Gastrocnemius medialis (tissue), 4 donors: ENCODE results near the gene MTMR12. TPM values are rescaled to one million over a fixed set of nuclear protein-coding genes. Genes with fewer than 3 reads are reported as not detected.
"Not testable (repeated sequence)": the region's sequence is repeated elsewhere in the genome, so short reads cannot be mapped to it uniquely, and the experiment has no call there.

ENCODE experiments used
- ATAC-seq, 2 donors: fragments of 150-250 bp; one replicate each; pipeline ENCODE4 v1.9.1; 2016
- DNase-seq, 2 donors: peaks; one replicate each; pipeline ENCODE4 v3.0.0-alpha.2; 2019
- H3K27ac ChIP-seq, 4 donors: fragments of 200-600 bp; sonication (generic); 1 replicate in 1 of 4; 2 replicates in 3 of 4; pipeline ENCODE4 v1.5.1; 2016 to 2018; ENCODE audit warnings: mild to moderate bottlenecking in 2 of 4, moderate library complexity in 1 of 4
- H3K27me3 ChIP-seq, 3 donors: fragments of 200-600 bp; sonication (generic) in 2 of 3; 1 replicate in 1 of 3; 2 replicates in 2 of 3; pipeline versions ENCODE4 v1.5.1 to v1.6.0; 2016 to 2019; ENCODE audit warnings: mild to moderate bottlenecking in 1 of 3, moderate library complexity in 1 of 3
- H3K36me3 ChIP-seq, 2 donors: fragments of 200-600 bp; sonication (generic) in 1 of 2; one replicate each; pipeline ENCODE4 v1.5.1; 2017 to 2018
- H3K4me1 ChIP-seq, 2 donors: fragments of 200-600 bp; sonication (generic) in 1 of 2; one replicate each; pipeline ENCODE4 v1.5.1; 2016 to 2017; ENCODE audit warnings: mild to moderate bottlenecking in 2 of 2
- H3K4me3 ChIP-seq, 4 donors: fragments of 200-600 bp; sonication (generic) in 3 of 4; 1 replicate in 1 of 4; 2 replicates in 3 of 4; pipeline ENCODE4 v1.5.1; 2016 to 2019; ENCODE audit warnings: mild to moderate bottlenecking in 2 of 4
- H3K9me3 ChIP-seq, 3 donors: fragments of 200-600 bp; sonication (generic) in 2 of 3; 1 replicate in 1 of 3; 2 replicates in 2 of 3; pipeline ENCODE4 v1.5.1; 2016 to 2019
- POLR2A ChIP-seq, 2 donors: fragments of 450-650 bp; IDR thresholded peaks; one replicate each; pipeline ENCODE4 v1.6.1; 2017; ENCODE audit warnings: antibody characterized with exemption in 2 of 2, mild to moderate bottlenecking in 2 of 2, moderate library complexity in 2 of 2
- in situ Hi-C, 4 donors: fragments of 200-750 bp; cut with MboI; loops; one replicate each; pipeline versions ENCODE4 v1.15.0 to v1.8.0; 2017; ENCODE audit warnings: low sequenced_read_pairs in 4 of 4
- intact Hi-C: fragments of 100-400 bp; cut with DNase I; formaldehyde crosslinking; loops from one replicate; pipeline ENCODE4 v1.15.1; 2023; ENCODE audit warnings: low total_unique reads
- total RNA-seq, 4 donors: library from RNA; depleted of rRNA; stranded (reverse); fragments of >200 nt; gene quantifications; one replicate each; pipeline versions ENCODE4 v1.1.0 to v1.2.3, GENCODE V29; 2016
- TF ChIP-seq, protein P1 (sequence below), 5 experiments: fragments of 450-650 bp in 3 of 5; fragments of 200-600 bp in 2 of 5; sonication (generic) in 2 of 5; IDR thresholded peaks in 4 of 5; conservative IDR thresholded peaks in 1 of 5; 1 replicate in 4 of 5; 2 replicates in 1 of 5; pipeline ENCODE4 v1.5.1; 2016 to 2019; ENCODE audit warnings: antibody characterized with exemption in 5 of 5, mild to moderate bottlenecking in 3 of 5, moderate library complexity in 3 of 5

The MTMR12 gene
- total RNA-seq, 4 donors from 2014 or later: 6.4 to 11.5 (median 10.6) TPM

DNA sequence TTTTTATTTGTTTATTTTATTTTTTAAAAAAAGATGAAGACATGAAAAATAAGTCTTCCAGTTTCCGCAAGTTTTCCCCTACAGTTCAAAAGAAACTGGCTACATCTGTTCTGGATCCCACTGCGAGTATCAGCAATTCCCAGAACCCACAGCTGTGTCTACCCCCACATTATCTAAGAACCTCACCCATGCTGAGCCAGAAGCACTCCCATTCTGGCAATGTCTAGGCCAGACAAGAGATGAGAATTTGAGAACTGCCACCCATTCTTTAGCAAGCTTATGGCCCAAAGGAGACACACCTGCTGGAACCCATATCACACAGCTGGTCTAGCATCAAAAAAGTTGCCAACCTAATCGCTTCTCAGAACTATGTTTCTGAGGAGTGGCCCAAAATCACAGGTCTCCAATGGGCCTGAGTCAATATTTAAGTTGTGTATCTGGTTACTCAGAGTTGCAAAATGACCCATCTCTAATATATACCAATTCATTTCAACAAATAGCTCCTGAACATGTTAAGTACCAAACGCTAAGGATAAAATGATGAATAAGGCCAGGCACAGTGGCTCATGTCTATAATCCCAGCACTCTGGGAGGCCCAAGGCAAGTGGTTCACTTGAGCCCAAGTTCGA, 27.1 kb downstream of the MTMR12 start:
- ATAC-seq (no peak), DNase-seq (no peak)
- H3K4me1 ChIP-seq: peaks cover 0 to 8% of the 10 kb centered on the region in 2 donors
- in situ Hi-C loops (no loop called here), intact Hi-C loops (no loop called here)
- no peak overlapping the region for H3K4me3 ChIP-seq
- no peak overlapping the region for H3K27ac ChIP-seq
- H3K36me3 ChIP-seq: no peaks in the 10 kb centered on the region
- H3K9me3 ChIP-seq: no peaks in the 10 kb centered on the region
- H3K27me3 ChIP-seq: no peaks in the 10 kb centered on the region
- TF ChIP-seq POLR2A (IDR thresholded peaks at IDR 0.05): no peak
- TF ChIP-seq, protein P1, sequence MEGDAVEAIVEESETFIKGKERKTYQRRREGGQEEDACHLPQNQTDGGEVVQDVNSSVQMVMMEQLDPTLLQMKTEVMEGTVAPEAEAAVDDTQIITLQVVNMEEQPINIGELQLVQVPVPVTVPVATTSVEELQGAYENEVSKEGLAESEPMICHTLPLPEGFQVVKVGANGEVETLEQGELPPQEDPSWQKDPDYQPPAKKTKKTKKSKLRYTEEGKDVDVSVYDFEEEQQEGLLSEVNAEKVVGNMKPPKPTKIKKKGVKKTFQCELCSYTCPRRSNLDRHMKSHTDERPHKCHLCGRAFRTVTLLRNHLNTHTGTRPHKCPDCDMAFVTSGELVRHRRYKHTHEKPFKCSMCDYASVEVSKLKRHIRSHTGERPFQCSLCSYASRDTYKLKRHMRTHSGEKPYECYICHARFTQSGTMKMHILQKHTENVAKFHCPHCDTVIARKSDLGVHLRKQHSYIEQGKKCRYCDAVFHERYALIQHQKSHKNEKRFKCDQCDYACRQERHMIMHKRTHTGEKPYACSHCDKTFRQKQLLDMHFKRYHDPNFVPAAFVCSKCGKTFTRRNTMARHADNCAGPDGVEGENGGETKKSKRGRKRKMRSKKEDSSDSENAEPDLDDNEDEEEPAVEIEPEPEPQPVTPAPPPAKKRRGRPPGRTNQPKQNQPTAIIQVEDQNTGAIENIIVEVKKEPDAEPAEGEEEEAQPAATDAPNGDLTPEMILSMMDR (IDR thresholded peaks at IDR 0.05 in 4 of 5, conservative IDR thresholded peaks at IDR 0.05 in 1 of 5): no peak

DNA sequence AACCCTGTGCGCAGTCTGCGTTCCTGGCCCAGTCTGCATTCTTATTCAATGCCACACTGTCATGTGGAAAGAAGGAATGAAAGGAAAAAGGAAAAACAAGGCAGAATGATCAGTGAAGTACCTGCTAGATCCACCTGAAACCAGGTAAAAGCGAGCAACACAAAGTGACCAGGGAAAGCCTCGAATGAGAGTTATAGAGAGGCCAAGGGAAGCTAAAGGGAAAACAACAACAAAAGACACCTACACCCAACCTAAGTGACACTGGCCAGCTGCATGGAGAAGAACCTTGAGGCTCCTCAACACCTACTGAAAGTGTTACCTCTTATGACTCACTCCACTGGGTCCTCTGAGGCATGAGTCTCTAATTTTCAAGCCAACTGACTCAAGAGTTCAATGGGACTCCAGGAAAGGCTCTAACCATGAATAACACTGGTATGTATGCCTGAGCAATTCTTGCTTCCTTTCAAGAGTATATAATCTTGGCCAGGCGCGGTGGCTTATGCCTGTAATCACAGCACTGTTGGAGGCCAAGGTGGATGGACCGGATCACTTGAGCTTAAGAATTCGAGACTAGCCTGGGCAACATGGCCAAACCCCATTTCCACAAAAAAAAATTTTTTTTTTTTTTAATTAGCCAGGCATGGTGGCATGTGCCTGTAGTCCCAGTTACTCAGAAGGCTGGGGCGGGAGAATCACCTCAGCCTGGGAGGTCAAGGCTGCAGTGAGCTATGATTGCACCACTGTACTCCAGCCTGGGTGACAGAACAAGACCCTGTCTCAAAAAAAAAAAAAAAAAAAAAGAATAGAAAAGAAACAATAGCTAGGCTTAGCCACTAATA, 29.0 kb downstream of the MTMR12 start:
- peak in 1 of 2 donors; percentile 53 for ATAC-seq
- peaks cover 0 to 11% of the 10 kb centered on the region in 2 donors for H3K4me1 ChIP-seq
- DNase-seq: no peak
- H3K4me3 ChIP-seq: no peak overlapping the region
- no peaks in the 10 kb centered on the region for H3K27me3 ChIP-seq
- intact Hi-C loops (no loop called here), in situ Hi-C loops (no loop called here)
- no peaks in the 10 kb centered on the region for H3K36me3 ChIP-seq
- TF ChIP-seq, protein P1 (IDR thresholded peaks at IDR 0.05 in 4 of 5, conservative IDR thresholded peaks at IDR 0.05 in 1 of 5): no peak
- TF ChIP-seq POLR2A (IDR thresholded peaks at IDR 0.05): no peak
- no peak overlapping the region for H3K27ac ChIP-seq
- H3K9me3 ChIP-seq: no peaks in the 10 kb centered on the region

DNA sequence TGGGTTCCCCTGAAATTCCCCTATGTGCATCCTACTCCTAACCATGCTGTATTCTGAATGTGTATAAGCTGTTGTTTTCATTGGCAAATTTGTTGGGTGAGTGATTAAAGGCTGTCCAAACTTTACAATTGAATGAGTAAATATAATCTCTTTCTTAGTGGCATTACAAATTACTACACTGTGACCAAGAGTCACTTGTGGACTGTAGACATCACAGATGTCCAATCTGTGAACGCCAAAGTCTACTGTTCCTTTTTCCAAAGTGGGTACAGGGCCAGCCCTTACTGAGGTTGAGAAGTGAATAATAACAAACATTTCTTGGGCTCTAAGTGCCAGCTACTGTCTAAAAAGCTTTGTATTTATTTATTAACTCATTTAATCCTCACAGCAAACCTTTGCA, 29.7 kb downstream of the MTMR12 start:
- intact Hi-C loops: no loop called here
- H3K4me3 ChIP-seq: no peak overlapping the region
- no peaks in the 10 kb centered on the region for H3K9me3 ChIP-seq
- no peaks in the 10 kb centered on the region for H3K36me3 ChIP-seq
- no peak for ATAC-seq
- H3K4me1 ChIP-seq: peaks cover 0 to 15% of the 10 kb centered on the region in 2 donors
- in situ Hi-C loops: no loop called here
- no peak for TF ChIP-seq POLR2A (IDR thresholded peaks at IDR 0.05)
- TF ChIP-seq, protein P1 (IDR thresholded peaks at IDR 0.05 in 4 of 5, conservative IDR thresholded peaks at IDR 0.05 in 1 of 5): no peak
- no peak for DNase-seq
- H3K27ac ChIP-seq: no peak overlapping the region
- H3K27me3 ChIP-seq: no peaks in the 10 kb centered on the region

DNA sequence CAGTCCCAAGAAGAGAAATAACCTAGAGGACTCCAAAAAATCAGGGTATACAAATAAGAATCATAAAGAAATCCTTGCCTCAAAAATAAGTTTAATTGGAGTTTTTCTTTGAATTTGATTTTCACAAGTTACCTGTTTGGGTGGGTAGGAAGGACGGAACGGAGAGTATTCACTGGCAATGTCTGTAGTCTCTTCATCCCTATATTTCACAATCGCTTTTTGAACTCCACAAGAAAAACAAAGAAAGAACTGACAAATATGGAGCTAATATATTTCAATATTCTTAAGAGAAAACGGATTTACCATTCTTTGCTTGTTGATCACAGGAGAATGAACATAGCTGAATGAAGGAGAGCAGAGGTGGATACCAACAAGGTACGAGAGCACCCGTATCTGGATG, 30.1 kb downstream of the MTMR12 start:
- Histone ChIP-seq H3K4me3 (no peak overlapping the region), H3K27me3 (no peaks in the 10 kb centered on the region), H3K4me1 (peaks cover 0 to 20% of the 10 kb centered on the region in 2 donors), H3K27ac (no peak overlapping the region), H3K9me3 (no peaks in the 10 kb centered on the region), H3K36me3 (no peaks in the 10 kb centered on the region)
- no peak for DNase-seq
- ATAC-seq: no peak
- in situ Hi-C loops (no loop called here), intact Hi-C loops (no loop called here)
- TF ChIP-seq POLR2A (IDR thresholded peaks at IDR 0.05): no peak
- TF ChIP-seq, protein P1 (IDR thresholded peaks at IDR 0.05 in 4 of 5, conservative IDR thresholded peaks at IDR 0.05 in 1 of 5): no peak

DNA sequence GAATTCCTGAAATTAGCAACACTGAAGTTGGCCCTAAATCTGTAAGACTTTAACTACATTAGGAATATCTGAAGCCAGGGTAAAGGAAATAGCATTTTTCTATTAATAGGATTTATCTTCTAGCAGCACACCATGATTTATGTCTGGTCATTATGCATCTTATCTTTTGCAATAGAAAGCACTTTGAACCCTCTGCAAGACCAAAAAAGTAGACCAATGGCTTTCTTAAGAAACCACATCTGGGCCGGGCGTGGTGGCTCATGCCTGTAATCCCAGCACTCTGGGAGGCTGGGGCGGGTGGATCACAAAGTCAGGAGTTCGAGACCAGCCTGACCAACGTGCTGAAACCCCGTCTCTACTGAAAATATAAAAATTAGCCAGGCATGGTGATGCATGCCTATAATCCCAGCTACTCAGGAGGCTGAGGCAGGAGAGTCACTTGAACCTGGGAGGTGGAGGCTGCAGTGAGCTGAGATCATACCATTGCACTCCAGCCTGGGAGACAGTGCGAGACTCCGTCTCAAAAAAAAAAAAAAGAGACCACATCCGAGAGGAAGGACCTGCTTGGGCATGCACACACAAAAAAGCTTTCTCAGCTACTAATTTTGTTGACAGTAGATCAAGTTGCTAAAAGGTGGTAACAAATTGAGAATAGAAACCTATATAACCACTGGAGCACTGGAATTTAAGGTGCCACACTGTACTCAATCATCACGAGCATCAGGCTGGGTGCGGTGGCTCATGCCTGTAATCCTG, 31.2 kb downstream of the MTMR12 start:
- peaks cover 1 to 26% of the 10 kb centered on the region in 2 donors for H3K4me1 ChIP-seq
- ATAC-seq, intact Hi-C loops, H3K4me3 ChIP-seq, H3K9me3 ChIP-seq, in situ Hi-C loops, H3K27ac ChIP-seq, H3K27me3 ChIP-seq, DNase-seq, H3K36me3 ChIP-seq: not testable (repeated sequence)
